IMR-90 (cell line): ENCODE results near the gene TOP3B. TPM values are rescaled to one million over a fixed set of nuclear protein-coding genes. Genes with fewer than 3 reads are reported as not detected.

Source experiments
- ATAC-seq: fragments of 200-7000 bp; cut with Tn5 transposase; 2 replicates; pipeline ENCODE4 v1.9.1; 2020; ENCODE audit warnings: low read depth, mild to moderate bottlenecking, moderate library complexity
- BruUV-seq: library from RNA; stranded (reverse); fragments of 400-500 nt; replicated peaks from 2 replicates; lab custom pipeline; 2021; lab: Mats Ljungman, UMichigan
- CTCF ChIA-PET: fragments of 300-600 bp; formaldehyde crosslinking; extraction: SDS; loops from one replicate; lab custom pipeline; 2021; ENCODE audit warnings: antibody characterized with exemption; lab: Yijun Ruan, JAX
- POLR2A ChIA-PET: fragments of 300-600 bp; sonication (Branson Sonifier 250); formaldehyde crosslinking; loops from one replicate; lab custom pipeline; 2022; ENCODE audit warnings: antibody characterized with exemption; ENCODE audit not compliant: unreplicated experiment; lab: Charles Lee
- DNase-seq: peaks from one replicate; pipeline ENCODE4 v3.0.0; 2013
- H2AFZ ChIP-seq: replicated peaks from 2 replicates; pipeline ENCODE3; 2013; ENCODE audit warnings: low read length, mild to moderate bottlenecking; ENCODE audit not compliant: poor library complexity
- H2AK5ac ChIP-seq: 2 replicates; pipeline ENCODE4 v1.6.1; 2013; ENCODE audit warnings: low read depth, low read length, inconsistent platforms
- H2AK9ac ChIP-seq: replicated peaks from 2 replicates; pipeline ENCODE3; 2013; ENCODE audit warnings: mild to moderate bottlenecking, low read depth, low read length, moderate library complexity; ENCODE audit not compliant: poor library complexity
- H2BK120ac ChIP-seq: 2 replicates; pipeline ENCODE4 v1.6.1; 2013; ENCODE audit warnings: low read depth, low read length, inconsistent platforms
- H2BK15ac ChIP-seq: 3 replicates; pipeline ENCODE4 v1.6.1; 2013; ENCODE audit warnings: low read depth, low read length, inconsistent platforms
- H2BK20ac ChIP-seq: 2 replicates; pipeline ENCODE4 v1.6.1; 2013; ENCODE audit warnings: low read depth, mild to moderate bottlenecking, inconsistent platforms, low read length, moderate library complexity
- H2BK5ac ChIP-seq: 2 replicates; pipeline ENCODE4 v1.6.1; 2013; ENCODE audit warnings: mild to moderate bottlenecking, low read depth, low read length, inconsistent platforms; ENCODE audit not compliant: poor library complexity, severe bottlenecking
- H3K14ac ChIP-seq: replicated peaks from 2 replicates; pipeline ENCODE4 v1.6.1; 2013; ENCODE audit warnings: low read depth, low read length, inconsistent platforms
- H3K18ac ChIP-seq: 2 replicates; pipeline ENCODE4 v1.6.1; 2013; ENCODE audit warnings: low read depth, low read length, control low read depth
- H3K23ac ChIP-seq: 2 replicates; pipeline ENCODE4 v1.6.1; 2013; ENCODE audit warnings: low read depth, low read length, inconsistent platforms
- H3K27ac ChIP-seq: 2 replicates; pipeline ENCODE4 v1.5.1; 2013; ENCODE audit warnings: mild to moderate bottlenecking, control low read depth, low read length; ENCODE audit not compliant: insufficient read depth
- H3K27me3 ChIP-seq: 2 replicates; pipeline ENCODE4 v1.6.1; 2013; ENCODE audit warnings: low read length; ENCODE audit not compliant: control insufficient read depth, insufficient read depth
- H3K36me3 ChIP-seq: 2 replicates; pipeline ENCODE4 v1.6.1; 2013; ENCODE audit warnings: low read length, mixed read lengths; ENCODE audit not compliant: control insufficient read depth, insufficient read depth
- H3K4ac ChIP-seq: 2 replicates; pipeline ENCODE4 v1.6.1; 2013; ENCODE audit warnings: low read depth, low read length, inconsistent platforms
- H3K4me1 ChIP-seq: 2 replicates; pipeline ENCODE4 v1.6.1; 2013; ENCODE audit warnings: low read length, mixed read lengths; ENCODE audit not compliant: control insufficient read depth, insufficient read depth
- H3K4me2 ChIP-seq: 2 replicates; pipeline ENCODE4 v1.6.1; 2013; ENCODE audit warnings: low read depth, mild to moderate bottlenecking, control low read depth, low read length, moderate library complexity
- H3K4me3 ChIP-seq: 2 replicates; pipeline ENCODE4 v1.5.1; 2013; ENCODE audit warnings: low read depth, mild to moderate bottlenecking, control low read depth, low read length, moderate library complexity; ENCODE audit not compliant: insufficient read depth
- H3K56ac ChIP-seq: 2 replicates; pipeline ENCODE4 v1.6.1; 2013; ENCODE audit warnings: low read length, inconsistent platforms; ENCODE audit not compliant: insufficient read depth; ENCODE audit errors: extremely low read depth
- H3K79me1 ChIP-seq, 2 experiments: 2 replicates each; pipeline ENCODE4 v1.6.1; 2013; ENCODE audit warnings: low read length in 2 of 2, inconsistent platforms in 1 of 2, low read depth in 1 of 2
- H3K9ac ChIP-seq: 2 replicates; pipeline ENCODE4 v1.6.1; 2013; ENCODE audit warnings: low read depth, low read length, control low read depth
- H3K9me1 ChIP-seq: 2 replicates; pipeline ENCODE4 v1.6.1; 2013; ENCODE audit warnings: low read length, inconsistent platforms; ENCODE audit not compliant: insufficient read depth
- H3K9me3 ChIP-seq: 2 replicates; pipeline ENCODE4 v1.6.1; 2013; ENCODE audit warnings: low read length; ENCODE audit not compliant: control insufficient read depth, insufficient read depth
- H4K20me1 ChIP-seq: 2 replicates; pipeline ENCODE4 v1.6.1; 2013; ENCODE audit warnings: low read length, inconsistent platforms; ENCODE audit not compliant: insufficient read depth
- H4K5ac ChIP-seq: 2 replicates; pipeline ENCODE4 v1.6.1; 2013; ENCODE audit warnings: mild to moderate bottlenecking, low read depth, low read length, control low read depth
- H4K8ac ChIP-seq, 2 experiments: 2 replicates each; pipeline ENCODE4 v1.6.1; 2013; ENCODE audit warnings: low read depth in 2 of 2, low read length in 2 of 2, control low read depth in 1 of 2, inconsistent platforms in 1 of 2
- H4K91ac ChIP-seq: 2 replicates; pipeline ENCODE4 v1.6.1; 2013; ENCODE audit warnings: low read depth, low read length, inconsistent platforms; ENCODE audit not compliant: insufficient read depth
- CEBPB ChIP-seq: IDR thresholded peaks from 2 replicates; pipeline ENCODE4 v1.6.1; 2012; ENCODE audit warnings: low read depth, low read length, improper control_type of control experiment
- CHD1 ChIP-seq: IDR thresholded peaks from 2 replicates; pipeline ENCODE4 v1.6.1; 2012; ENCODE audit warnings: low read depth, low read length, improper control_type of control experiment
- MAFK ChIP-seq: IDR thresholded peaks from 2 replicates; pipeline ENCODE4 v1.6.1; 2012; ENCODE audit warnings: low read depth, low read length, improper control_type of control experiment
- MAZ ChIP-seq: IDR thresholded peaks from 2 replicates; pipeline ENCODE4 v1.6.1; 2012; ENCODE audit warnings: low read depth, mild to moderate bottlenecking, low read length, improper control_type of control experiment, moderate library complexity, borderline replicate concordance
- MXI1 ChIP-seq: IDR thresholded peaks from 2 replicates; pipeline ENCODE4 v1.6.1; 2012; ENCODE audit warnings: low read depth, mild to moderate bottlenecking, low read length, moderate library complexity, borderline replicate concordance
- NFE2L2 ChIP-seq: fragments of 150-350 bp; IDR thresholded peaks from 2 replicates; pipeline ENCODE4 v1.6.1; 2016; ENCODE audit warnings: low read depth, mild to moderate bottlenecking, low read length
- POLR2A ChIP-seq: IDR thresholded peaks from 2 replicates; pipeline ENCODE4 v1.6.1; 2012; ENCODE audit warnings: mild to moderate bottlenecking, low read depth, low read length
- RAD21 ChIP-seq: IDR thresholded peaks from 2 replicates; pipeline ENCODE4 v1.6.1; 2012; ENCODE audit warnings: low read length, improper control_type of control experiment
- RFX5 ChIP-seq: IDR thresholded peaks from 2 replicates; pipeline ENCODE4 v1.8.0; 2012; ENCODE audit warnings: low read depth, mild to moderate bottlenecking, low read length, moderate library complexity
- SMC3 ChIP-seq: fragments of 150-350 bp; IDR thresholded peaks from 2 replicates; pipeline ENCODE4 v1.6.1; 2016; ENCODE audit warnings: low read depth, mild to moderate bottlenecking, antibody characterized with exemption, low read length, moderate library complexity
- USF2 ChIP-seq: fragments of 150-350 bp; IDR thresholded peaks from 2 replicates; pipeline ENCODE4 v1.6.1; 2017; ENCODE audit warnings: mild to moderate bottlenecking, antibody characterized with exemption, low read length, low read depth
- WGBS, 2 experiments: methylation state at CpG; one replicate each; pipeline versions ENCODE4 v1.1.5 to v1.1.7; 2013; ENCODE audit warnings: missing lambda C conversion rate in 2 of 2; ENCODE audit not compliant: insufficient read length in 1 of 2; ENCODE audit errors: extremely low coverage in 2 of 2; 5-methylcytosine and 5-hydroxymethylcytosine counted together
- dilution Hi-C: fragments of 300-500 bp; cut with HindIII; formaldehyde crosslinking; loops from one replicate; pipeline ENCODE4 v1.14.3; 2018; ENCODE audit warnings: low sequenced_read_pairs; ENCODE audit not compliant: unreplicated experiment
- in situ Hi-C: fragments of 300-500 bp; cut with MboI; formaldehyde crosslinking; loops from 3 replicates; pipeline ENCODE4 v1.14.3; 2019; ENCODE audit warnings: low sequenced_read_pairs, inconsistent platforms, mixed read lengths
- intact Hi-C: fragments of 100-400 bp; cut with micrococcal nuclease; formaldehyde crosslinking; loops from 2 replicates; pipeline ENCODE4 v1.10.0; 2022
- polyA plus RNA-seq, 3 experiments: library from polyadenylated mRNA; depleted of rRNA; stranded (reverse); fragments of >200 nt; gene quantifications; 2 replicates each; pipeline ENCODE4 v1.2.3, GENCODE V29; 2012; ENCODE audit warnings: low replicate concordance in 1 of 3
- total RNA-seq: library from RNA; depleted of rRNA; stranded (reverse); fragments of >200 nt; gene quantifications from 2 replicates; pipeline ENCODE4 v1.2.3, GENCODE V29; 2012
- TF ChIP-seq, protein P1 (sequence below): fragments of 150-350 bp; IDR thresholded peaks from 2 replicates; pipeline ENCODE4 v1.6.1; 2016; ENCODE audit warnings: low read depth, mild to moderate bottlenecking, low read length, moderate library complexity, borderline replicate concordance

TOP3B gene
- total and polyA plus RNA-seq, 2 of the 4 experiments (the other 2 are of a cell fraction) = 23.0 to 23.5 TPM

DNA sequence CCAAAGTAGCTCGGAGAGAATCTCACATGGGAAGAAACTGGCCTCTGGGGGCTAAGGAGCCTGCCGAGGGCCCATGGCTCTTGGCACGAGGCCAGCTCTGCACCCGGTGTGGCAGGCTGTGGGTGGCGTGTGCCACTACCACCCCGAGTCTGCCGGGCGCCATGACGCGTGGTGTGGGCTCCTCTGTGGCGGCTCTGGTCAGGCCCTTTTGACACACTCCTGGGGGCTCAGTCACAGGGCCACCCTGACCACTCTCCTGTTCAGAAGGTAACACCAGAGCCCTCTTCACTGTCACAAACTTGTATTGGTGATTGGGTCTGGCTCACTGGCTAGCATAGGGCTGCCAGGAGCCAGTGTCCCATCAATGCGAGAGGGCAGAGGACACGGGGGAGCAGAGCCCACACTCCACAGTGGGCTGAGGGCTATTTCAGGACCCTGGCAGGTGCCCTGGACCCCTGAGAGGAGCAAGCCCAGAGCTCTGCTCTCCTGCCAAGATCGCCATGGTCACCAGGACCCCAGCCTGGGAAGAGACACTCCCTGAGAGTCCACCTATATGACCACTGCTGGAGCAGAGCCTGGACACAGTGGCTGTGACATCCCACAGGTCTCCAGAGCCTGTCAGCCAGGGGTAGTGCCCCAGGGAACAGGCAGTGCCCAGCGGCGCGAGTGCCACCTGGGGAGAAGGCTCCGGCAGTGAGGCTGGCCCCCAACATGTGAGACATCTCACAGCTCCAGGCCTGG, 21.3 kb downstream of the TOP3B start (continued):
- TF ChIP-seq CEBPB = no peak

DNA sequence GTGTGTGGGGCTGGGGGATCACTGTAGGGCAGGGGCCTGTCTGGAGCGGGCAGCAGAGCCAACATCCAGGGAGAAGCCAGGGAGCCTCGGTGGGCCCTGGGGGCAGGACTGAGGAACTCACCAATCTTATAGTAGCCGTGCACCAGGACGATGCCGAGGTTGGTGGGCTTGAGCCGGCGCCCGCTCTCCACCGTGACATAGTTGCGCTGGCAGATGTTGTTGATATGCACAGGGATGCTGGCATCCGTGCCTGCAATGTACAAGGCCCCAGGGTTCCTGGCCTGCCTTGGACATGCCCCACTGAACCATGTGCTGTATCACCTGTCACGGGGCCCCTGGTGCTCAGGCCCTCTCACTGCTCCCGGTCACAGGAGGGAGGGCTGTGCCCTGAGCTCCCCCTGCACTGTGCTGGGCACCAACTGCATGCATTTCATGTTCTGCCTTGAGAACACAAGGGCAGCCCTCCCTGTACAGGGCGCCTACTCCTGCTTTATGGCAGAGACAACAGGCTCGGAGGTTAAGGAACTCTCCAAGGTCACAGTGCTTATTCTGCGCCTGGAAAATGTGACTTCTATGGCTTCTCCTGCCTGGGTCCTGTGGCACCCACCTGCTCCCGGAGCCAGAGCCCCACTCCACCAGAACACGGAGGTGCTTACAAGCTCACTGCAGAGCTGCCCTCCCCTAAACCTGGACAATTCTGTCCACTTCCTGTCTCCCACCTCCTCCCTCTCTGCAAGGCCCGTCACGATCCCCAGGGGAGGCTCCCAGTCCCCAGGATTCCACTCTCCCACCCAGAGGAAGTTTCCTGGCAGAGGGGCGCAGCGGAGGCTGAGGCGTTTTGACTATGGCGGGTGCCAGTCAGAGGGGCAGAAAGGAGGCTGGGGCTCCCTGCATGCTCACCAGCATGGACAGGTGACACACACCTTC, 22.1 kb downstream of the TOP3B start:
- no peak overlapping the region for H3K4me2 ChIP-seq
- peaks cover 58% of the 10 kb centered on the region for H3K36me3 ChIP-seq
- H3K14ac ChIP-seq = no peak overlapping the region
- no peak overlapping the region for H4K5ac ChIP-seq
- H3K4ac ChIP-seq = no peak overlapping the region
- no peak overlapping the region for H3K56ac ChIP-seq
- no peaks in the 10 kb centered on the region for H3K9me1 ChIP-seq
- CTCF ChIA-PET = no interaction called here
- in situ Hi-C loops (no loop called here), intact Hi-C loops (no loop called here), dilution Hi-C loops (no loop called here)
- H3K18ac ChIP-seq = no peak overlapping the region
- no peak overlapping the region for H2BK20ac ChIP-seq
- H3K27me3 ChIP-seq = no peaks in the 10 kb centered on the region
- WGBS, 2 experiments = 95% methylated on average over 13 of the region's 24 CpGs; no CpG with 5 or more reads in 1 of the 2 experiments
- H3K9ac ChIP-seq = no peak overlapping the region
- no peak for DNase-seq
- H3K9me3 ChIP-seq = no peaks in the 10 kb centered on the region
- ATAC-seq = no peak
- no peak overlapping the region for H2BK5ac ChIP-seq
- peak overlapping the region; percentile 68 for H2AK9ac ChIP-seq
- no peak overlapping the region for H2AFZ ChIP-seq
- H3K27ac ChIP-seq = no peak overlapping the region
- no peak overlapping the region for H3K4me3 ChIP-seq
- no peak overlapping the region for H2BK15ac ChIP-seq
- H4K20me1 ChIP-seq = no peaks in the 10 kb centered on the region; the same call in 1 of the 2 replicates
- H2AK5ac ChIP-seq = no peak overlapping the region
- H3K23ac ChIP-seq = no peak overlapping the region
- H4K91ac ChIP-seq = no peak overlapping the region
- H2BK120ac ChIP-seq = no peak overlapping the region
- no peaks in the 10 kb centered on the region for H3K79me1 ChIP-seq
- no peak overlapping the region for H4K8ac ChIP-seq
- BruUV-seq = no TSS peak
- H3K4me1 ChIP-seq = no peaks in the 10 kb centered on the region
- POLR2A ChIA-PET = no interaction called here
- TF ChIP-seq RAD21 = no peak
- no peak for TF ChIP-seq POLR2A
- no peak for TF ChIP-seq SMC3
- TF ChIP-seq USF2 = no peak
- TF ChIP-seq MAFK = no peak
- TF ChIP-seq MAZ = no peak
- TF ChIP-seq CHD1 = no peak
- no peak for TF ChIP-seq MXI1
- TF ChIP-seq NFE2L2 = no peak
- no peak for TF ChIP-seq CEBPB
- no peak for TF ChIP-seq RFX5
- TF ChIP-seq, protein P1, sequence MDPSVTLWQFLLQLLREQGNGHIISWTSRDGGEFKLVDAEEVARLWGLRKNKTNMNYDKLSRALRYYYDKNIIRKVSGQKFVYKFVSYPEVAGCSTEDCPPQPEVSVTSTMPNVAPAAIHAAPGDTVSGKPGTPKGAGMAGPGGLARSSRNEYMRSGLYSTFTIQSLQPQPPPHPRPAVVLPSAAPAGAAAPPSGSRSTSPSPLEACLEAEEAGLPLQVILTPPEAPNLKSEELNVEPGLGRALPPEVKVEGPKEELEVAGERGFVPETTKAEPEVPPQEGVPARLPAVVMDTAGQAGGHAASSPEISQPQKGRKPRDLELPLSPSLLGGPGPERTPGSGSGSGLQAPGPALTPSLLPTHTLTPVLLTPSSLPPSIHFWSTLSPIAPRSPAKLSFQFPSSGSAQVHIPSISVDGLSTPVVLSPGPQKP = no peak
